Measurements from ENCODE around the gene MGMT. TPM values are rescaled to one million over a fixed set of nuclear protein-coding genes. Genes with fewer than 3 reads are reported as not detected.

Gene MGMT
- total and polyA plus RNA-seq, 2 of the 4 experiments (the other 2 are of a cell fraction), result 11.5 to 17.8 TPM

GRCh38 chr10:129744134-129745111, 277.4 kb downstream of the MGMT start (continued):
- TF ChIP-seq NFE2L2 (IDR thresholded peaks at IDR 0.05; ENCODE audit: low read depth, low read length), result no peak

- H4K91ac ChIP-seq (ENCODE audit: insufficient read depth, low read depth, low read length), result no peak overlapping the region
- no peak for DNase-seq
- H3K23ac ChIP-seq (ENCODE audit: low read depth, low read length), result no peak overlapping the region
- H2AK9ac ChIP-seq (replicated peaks; ENCODE audit: low read depth, low read length, poor library complexity), result no peak overlapping the region
- WGBS, 2 experiments (ENCODE audit: extremely low coverage in 2 of 2, insufficient read length in 1 of 2), result no CpG with 5 or more reads among the region's 13 CpGs
- H2BK20ac ChIP-seq (ENCODE audit: low read depth, low read length), result no peak overlapping the region
- no peak overlapping the region for H3K4me2 ChIP-seq (ENCODE audit: low read depth, low read length)
- ATAC-seq (ENCODE audit: low read depth), result no peak
- H3K4me3 ChIP-seq (ENCODE audit: insufficient read depth, low read depth, low read length), result no peak overlapping the region
- no peaks in the 10 kb centered on the region for H3K4me1 ChIP-seq (ENCODE audit: control insufficient read depth, insufficient read depth, low read length)
- peaks cover 29% of the 10 kb centered on the region for H3K9me3 ChIP-seq (ENCODE audit: control insufficient read depth, insufficient read depth, low read length)
- dilution Hi-C loops (cut with HindIII; ENCODE audit: low sequenced_read_pairs, unreplicated experiment) (no loop called here), in situ Hi-C loops (cut with MboI; ENCODE audit: low sequenced_read_pairs) (no loop called here), intact Hi-C loops (cut with micrococcal nuclease) (no loop called here)
- no peak overlapping the region for H3K9ac ChIP-seq (ENCODE audit: low read depth, low read length)
- H2AFZ ChIP-seq (replicated peaks; ENCODE audit: low read length, poor library complexity), result no peak overlapping the region
- H3K14ac ChIP-seq (replicated peaks; ENCODE audit: low read depth, low read length), result no peak overlapping the region
- CTCF ChIA-PET, result no interaction called here
- H3K36me3 ChIP-seq (ENCODE audit: control insufficient read depth, insufficient read depth, low read length), result no peaks in the 10 kb centered on the region
- H2BK120ac ChIP-seq (ENCODE audit: low read depth, low read length), result no peak overlapping the region
- no peak overlapping the region for H3K56ac ChIP-seq (ENCODE audit: extremely low read depth, insufficient read depth, low read length)
- no TSS peak for BruUV-seq (replicated peaks)
- no peak overlapping the region for H2BK15ac ChIP-seq (ENCODE audit: low read depth, low read length)
- H4K5ac ChIP-seq (ENCODE audit: low read depth, low read length), result no peak overlapping the region
- H4K8ac ChIP-seq (ENCODE audit: low read depth in 2 of 2, low read length in 2 of 2), result no peak overlapping the region
- no peak overlapping the region for H3K27ac ChIP-seq (ENCODE audit: insufficient read depth, low read length)
- no peak overlapping the region for H2BK5ac ChIP-seq (ENCODE audit: low read depth, low read length, poor library complexity, severe bottlenecking)
- no peak overlapping the region for H3K18ac ChIP-seq (ENCODE audit: low read depth, low read length)
- H3K27me3 ChIP-seq (ENCODE audit: control insufficient read depth, insufficient read depth, low read length), result no peaks in the 10 kb centered on the region
- no peaks in the 10 kb centered on the region for H3K9me1 ChIP-seq (ENCODE audit: insufficient read depth, low read length)
- H4K20me1 ChIP-seq (ENCODE audit: insufficient read depth, low read length), result no peaks in the 10 kb centered on the region
- no peak overlapping the region for H2AK5ac ChIP-seq (ENCODE audit: low read depth, low read length)
- no peaks in the 10 kb centered on the region for H3K79me1 ChIP-seq (ENCODE audit: low read depth in 1 of 2, low read length in 2 of 2)
- H3K4ac ChIP-seq (ENCODE audit: low read depth, low read length), result no peak overlapping the region
- POLR2A ChIA-PET (ENCODE audit: unreplicated experiment), result no interaction called here
- TF ChIP-seq RAD21 (IDR thresholded peaks at IDR 0.05; ENCODE audit: low read length), result no peak
- no peak for TF ChIP-seq RFX5 (IDR thresholded peaks at IDR 0.05; ENCODE audit: low read depth, low read length)
- TF ChIP-seq POLR2A (IDR thresholded peaks at IDR 0.05; ENCODE audit: low read depth, low read length), result no peak
- TF ChIP-seq USF2 (IDR thresholded peaks at IDR 0.05; ENCODE audit: low read depth, low read length), result no peak
- no peak for TF ChIP-seq MAZ (IDR thresholded peaks at IDR 0.05; ENCODE audit: borderline replicate concordance, low read depth, low read length)
- no peak for TF ChIP-seq SMC3 (IDR thresholded peaks at IDR 0.05; ENCODE audit: low read depth, low read length)
- no peak for TF ChIP-seq FOS (IDR thresholded peaks at IDR 0.05; ENCODE audit: low read depth, low read length)
- no peak for TF ChIP-seq NFE2L2 (IDR thresholded peaks at IDR 0.05; ENCODE audit: low read depth, low read length)
- TF ChIP-seq CTCF (conservative IDR thresholded peaks at IDR 0.05; ENCODE audit: low read depth, low read length), result no peak
- no peak for TF ChIP-seq ELK1 (IDR thresholded peaks at IDR 0.05; ENCODE audit: borderline replicate concordance, low read depth, low read length)
- no peak for TF ChIP-seq BHLHE40 (IDR thresholded peaks at IDR 0.05; ENCODE audit: low read depth, low read length)
Measured at GRCh38 chr10:129745186-129745750, 278.2 kb downstream of the MGMT start.

Measured in IMR-90 (cell line).